ENCODE data around the gene STEAP4.

- TF ChIP-seq CTCF (conservative IDR thresholded peaks at IDR 0.05; ENCODE audit: low read depth in 2 of 2) (no peak), POLR2AphosphoS5 (IDR thresholded peaks at IDR 0.05; ENCODE audit: low read depth) (no peak), EZH2 (IDR thresholded peaks at IDR 0.05; ENCODE audit: low read depth, unreplicated experiment) (no peak), REST (IDR thresholded peaks at IDR 0.05; ENCODE audit: unreplicated experiment) (no peak)
Observed at GRCh38 chr7:88347517-88347916, 40.8 kb upstream of the STEAP4 start.

All from GM23338 (cell line).